ENCODE results near the gene TSPAN5.

The TSPAN5 gene

GRCh38 chr4:98673978-98674377, 15.6 kb upstream of the TSPAN5 start:
- no peak for DNase-seq (ENCODE audit: low read depth in 2 of 2)
- no peak overlapping the region for H3K4me3 ChIP-seq (replicated peaks in 1 of 2; ENCODE audit: low read depth in 2 of 2, low read length in 2 of 2)
- TF ChIP-seq CTCF (IDR thresholded peaks at IDR 0.05; ENCODE audit: low read depth, low read length): no peak

GRCh38 chr4:98673288-98673644, 14.9 kb upstream of the TSPAN5 start:
- no peak overlapping the region for H3K4me3 ChIP-seq (replicated peaks in 1 of 2; ENCODE audit: low read depth in 2 of 2, low read length in 2 of 2)
- no peak for TF ChIP-seq CTCF (IDR thresholded peaks at IDR 0.05; ENCODE audit: low read depth, low read length)
- DNase-seq (ENCODE audit: low read depth in 2 of 2): no peak

GRCh38 chr4:98672583-98673287, 14.3 kb upstream of the TSPAN5 start:
- no peak overlapping the region for H3K4me3 ChIP-seq (replicated peaks in 1 of 2; ENCODE audit: low read depth in 2 of 2, low read length in 2 of 2)
- DNase-seq (ENCODE audit: low read depth in 2 of 2): no peak
- TF ChIP-seq CTCF (IDR thresholded peaks at IDR 0.05; ENCODE audit: low read depth, low read length): no peak

- H3K4me3 ChIP-seq (replicated peaks in 1 of 2; ENCODE audit: low read depth in 2 of 2, low read length in 2 of 2): no peak overlapping the region
- DNase-seq (ENCODE audit: low read depth in 2 of 2): no peak
- no peak for TF ChIP-seq CTCF (IDR thresholded peaks at IDR 0.05; ENCODE audit: low read depth, low read length)
Observed at GRCh38 chr4:98671131-98671530, 12.7 kb upstream of the TSPAN5 start.

- no peak for TF ChIP-seq CTCF (IDR thresholded peaks at IDR 0.05; ENCODE audit: low read depth, low read length)
- no peak for DNase-seq (ENCODE audit: low read depth in 2 of 2)
- H3K4me3 ChIP-seq (replicated peaks in 1 of 2; ENCODE audit: low read depth in 2 of 2, low read length in 2 of 2): no peak overlapping the region
Observed at GRCh38 chr4:98670186-98670585, 11.8 kb upstream of the TSPAN5 start.

GRCh38 chr4:98669577-98669976, 11.2 kb upstream of the TSPAN5 start:
- DNase-seq (ENCODE audit: low read depth in 2 of 2): no peak
- no peak for TF ChIP-seq CTCF (IDR thresholded peaks at IDR 0.05; ENCODE audit: low read depth, low read length)
- H3K4me3 ChIP-seq (replicated peaks in 1 of 2; ENCODE audit: low read depth in 2 of 2, low read length in 2 of 2): no peak overlapping the region

- no peak for TF ChIP-seq CTCF (IDR thresholded peaks at IDR 0.05; ENCODE audit: low read depth, low read length)
- H3K4me3 ChIP-seq (replicated peaks in 1 of 2; ENCODE audit: low read depth in 2 of 2, low read length in 2 of 2): no peak overlapping the region
- no peak for DNase-seq (ENCODE audit: low read depth in 2 of 2)
Observed at GRCh38 chr4:98664959-98665358, 6.5 kb upstream of the TSPAN5 start.

Measured in cardiac fibroblast (primary cell).